GOT3 (cell line): Measurements from ENCODE around the gene ISOC2.
A peak's percentile ranks its signal among the peaks of the same experiment; 100 is the strongest.
"Not testable (repeated sequence)": the region's sequence is repeated elsewhere in the genome, so short reads cannot be mapped to it uniquely, and the experiment has no call there.

Experiments
- DNase-seq: peaks from one replicate; lab custom pipeline; 2025; ENCODE audit warnings: mixed read lengths; lab: John Stamatoyannopoulos, UW

ISOC2 gene

DNA sequence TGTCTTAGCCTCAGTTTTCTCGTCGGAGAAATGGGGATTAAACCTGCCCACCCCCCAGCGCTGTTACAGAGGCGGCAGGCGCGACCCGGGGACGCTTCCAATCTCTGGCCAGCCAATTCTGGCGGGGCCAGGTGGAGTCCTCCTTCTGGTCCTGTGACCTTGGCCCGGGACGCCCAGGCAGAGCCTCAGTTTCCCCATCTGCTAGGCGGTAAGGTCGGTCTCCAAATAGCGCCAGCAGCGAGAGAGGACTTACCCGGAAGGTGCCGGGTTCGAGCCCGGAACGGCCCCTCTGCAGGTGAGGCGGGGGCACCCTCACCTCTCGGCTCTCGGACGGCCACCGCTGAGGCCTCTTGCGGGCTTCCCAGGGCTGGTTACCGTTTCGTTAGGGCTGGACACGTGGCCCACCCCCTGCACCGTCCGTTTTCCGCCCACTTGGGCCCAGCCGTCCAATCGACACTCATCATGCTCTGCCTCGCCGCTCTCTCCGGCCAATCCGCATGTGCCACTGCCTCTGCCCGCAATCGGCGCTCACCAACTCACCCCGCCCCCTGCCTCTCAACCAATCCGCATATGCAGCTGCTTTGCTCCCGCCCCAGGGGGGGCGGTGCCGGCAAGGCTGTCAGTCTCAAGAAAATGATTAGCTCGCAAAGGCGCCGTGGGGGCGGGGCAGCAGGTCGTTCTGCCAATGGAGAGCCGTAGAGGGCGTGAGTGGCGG lies at the start of gene ISOC2:
Gene ISOC2, minus strand, starts transcription at position 384 of the 715 bp plus-strand sequence. CDS start 5,156 bp downstream, outside the sequence.
- DNase-seq: peak; percentile 99

DNA sequence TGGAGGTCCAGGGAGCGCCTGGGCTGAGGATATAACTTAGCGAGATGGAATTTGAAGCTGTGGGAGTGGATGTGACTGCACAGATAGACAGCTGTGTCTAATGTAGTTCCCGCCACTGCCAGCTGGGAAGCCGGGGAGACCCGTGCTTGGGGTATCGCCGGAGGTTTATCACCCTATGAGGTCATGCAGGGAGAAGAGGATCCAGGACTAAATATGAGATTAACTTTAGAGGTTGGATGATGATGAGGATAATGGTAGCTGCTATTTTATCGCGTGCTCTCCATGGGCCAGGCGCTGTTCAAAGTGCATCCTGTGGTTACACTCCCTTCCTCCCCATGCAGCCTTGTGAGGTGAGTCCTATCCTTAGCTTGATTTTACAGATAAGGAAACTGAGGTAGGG lies 46.7 kb upstream of the ISOC2 start:
- no peak for DNase-seq

DNA sequence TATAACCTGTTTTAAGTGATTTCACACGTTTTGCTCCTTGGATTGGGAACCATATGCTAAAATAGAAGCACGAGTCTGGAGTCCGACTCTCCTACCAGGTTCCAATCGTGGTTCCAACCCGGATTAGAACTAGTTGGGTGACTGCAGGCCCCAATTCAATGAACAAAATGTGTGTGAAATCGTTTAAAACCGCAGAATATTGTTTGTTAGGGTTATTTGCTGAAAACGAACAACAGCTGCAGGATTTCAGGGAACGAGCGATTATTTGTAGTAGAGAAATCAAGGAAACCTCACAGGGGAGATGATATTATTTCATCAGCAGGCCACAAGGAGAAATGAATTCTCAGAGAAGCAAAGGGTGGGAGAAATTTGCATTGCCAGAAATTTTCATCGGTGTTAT lies 43.5 kb upstream of the ISOC2 start:
- DNase-seq: no peak

GRCh38 chr19:55504252-55504603 lies 42.8 kb upstream of the ISOC2 start:
- no peak for DNase-seq

GRCh38 chr19:55503502-55504251 lies 42.2 kb upstream of the ISOC2 start:
- DNase-seq: peak; percentile 75

GRCh38 chr19:55503157-55503501 lies 41.7 kb upstream of the ISOC2 start:
- no peak for DNase-seq

- no peak for DNase-seq
These were observed 40.9 kb upstream of the ISOC2 start for GRCh38 chr19:55502197-55502952.

DNA sequence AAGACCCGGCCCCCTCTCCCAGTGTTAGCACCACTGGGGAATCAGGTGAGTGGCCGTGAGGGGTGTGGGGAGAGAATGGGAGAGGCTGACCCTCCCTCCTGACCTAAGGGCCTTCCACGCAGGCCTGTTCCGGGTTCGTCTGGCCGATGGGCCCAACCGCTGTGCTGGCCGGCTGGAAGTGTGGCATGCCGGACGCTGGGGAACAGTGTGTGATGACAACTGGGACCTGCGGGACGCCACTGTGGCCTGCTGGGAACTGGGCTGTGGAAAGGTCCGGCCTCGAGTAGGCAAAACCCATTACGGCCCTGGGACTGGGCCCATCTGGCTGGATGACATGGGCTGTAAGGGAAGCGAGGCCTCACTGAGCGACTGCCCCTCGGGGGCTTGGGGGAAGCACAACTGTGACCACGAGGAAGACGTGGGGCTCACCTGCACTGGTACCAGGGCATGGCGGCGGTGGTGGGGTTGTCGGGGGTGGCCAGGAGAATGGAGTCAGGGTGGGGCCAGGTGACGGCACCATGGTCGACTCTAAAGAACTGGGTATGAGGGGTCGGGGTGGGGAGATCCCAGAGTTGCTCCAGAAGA lies 39.0 kb upstream of the ISOC2 start:
- DNase-seq: no peak

DNA sequence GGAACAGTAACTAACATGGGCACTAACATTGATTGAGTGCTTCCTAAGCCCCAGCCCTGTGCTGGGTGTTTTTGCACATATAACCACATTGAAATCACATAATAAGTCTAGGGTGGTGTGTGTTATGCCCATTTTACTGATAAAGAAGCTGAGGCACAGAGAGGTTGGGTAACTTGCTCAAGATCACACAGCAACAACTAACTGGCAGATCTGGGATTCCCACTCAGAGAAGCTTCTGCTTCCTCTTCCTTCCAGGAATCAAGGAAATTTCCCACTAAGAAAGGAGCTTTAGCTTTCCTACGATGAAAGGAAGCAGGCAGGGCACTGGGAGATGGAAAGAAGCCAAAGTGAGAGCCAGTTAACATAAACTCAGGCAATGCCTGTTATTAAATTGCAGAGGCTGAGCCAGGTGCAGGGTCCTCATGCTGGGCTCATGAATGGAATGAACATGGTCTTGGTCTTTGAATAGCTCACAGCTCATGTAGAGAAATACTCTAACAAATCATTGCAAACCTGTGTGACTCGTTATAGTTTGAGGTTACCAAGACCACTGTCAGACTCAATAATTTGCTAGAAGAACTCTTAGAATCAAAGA lies 36.9 kb upstream of the ISOC2 start:
- no peak for DNase-seq

DNA sequence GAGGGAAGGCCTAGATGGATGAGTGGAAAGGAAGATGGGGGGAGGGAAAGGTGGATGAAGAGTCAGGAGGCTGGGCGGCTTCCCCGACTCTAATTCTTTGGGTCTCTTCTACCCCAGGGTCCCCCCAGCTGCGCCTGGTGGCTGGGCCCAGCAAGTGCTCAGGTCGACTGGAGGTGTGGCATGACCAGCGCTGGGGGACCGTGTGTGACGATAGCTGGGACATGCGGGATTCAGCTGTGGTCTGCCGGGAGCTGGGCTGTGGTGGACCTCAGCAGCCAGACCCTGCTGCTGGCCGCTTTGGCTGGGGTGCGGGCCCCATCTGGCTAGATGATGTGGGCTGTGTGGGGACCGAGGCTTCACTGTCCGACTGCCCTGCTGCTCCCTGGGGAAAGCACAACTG lies 36.3 kb upstream of the ISOC2 start:
- no peak for DNase-seq

DNA sequence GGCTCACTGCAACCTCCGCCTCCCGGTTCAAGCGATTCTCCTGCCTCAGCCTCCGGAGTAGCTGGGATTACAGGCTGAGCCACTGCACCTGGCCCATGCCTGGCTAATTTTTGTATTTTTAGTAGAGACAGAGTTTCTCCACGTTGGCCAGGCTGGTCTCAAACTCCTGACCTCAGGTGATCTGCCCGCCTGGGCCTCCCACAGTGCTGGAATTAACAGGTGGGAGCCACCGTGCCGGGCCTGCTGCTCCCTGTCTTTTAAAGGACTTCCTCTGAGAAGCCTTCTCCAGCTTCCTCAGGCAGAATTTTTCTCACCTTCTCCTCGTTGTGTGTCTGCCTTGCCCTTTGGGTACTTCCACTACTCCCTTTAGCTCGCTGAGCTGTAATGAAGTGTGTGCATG lies 35.4 kb upstream of the ISOC2 start:
- not testable (repeated sequence) for DNase-seq

- DNase-seq: no peak
These were observed 34.4 kb upstream of the ISOC2 start for GRCh38 chr19:55495646-55496349.

DNA sequence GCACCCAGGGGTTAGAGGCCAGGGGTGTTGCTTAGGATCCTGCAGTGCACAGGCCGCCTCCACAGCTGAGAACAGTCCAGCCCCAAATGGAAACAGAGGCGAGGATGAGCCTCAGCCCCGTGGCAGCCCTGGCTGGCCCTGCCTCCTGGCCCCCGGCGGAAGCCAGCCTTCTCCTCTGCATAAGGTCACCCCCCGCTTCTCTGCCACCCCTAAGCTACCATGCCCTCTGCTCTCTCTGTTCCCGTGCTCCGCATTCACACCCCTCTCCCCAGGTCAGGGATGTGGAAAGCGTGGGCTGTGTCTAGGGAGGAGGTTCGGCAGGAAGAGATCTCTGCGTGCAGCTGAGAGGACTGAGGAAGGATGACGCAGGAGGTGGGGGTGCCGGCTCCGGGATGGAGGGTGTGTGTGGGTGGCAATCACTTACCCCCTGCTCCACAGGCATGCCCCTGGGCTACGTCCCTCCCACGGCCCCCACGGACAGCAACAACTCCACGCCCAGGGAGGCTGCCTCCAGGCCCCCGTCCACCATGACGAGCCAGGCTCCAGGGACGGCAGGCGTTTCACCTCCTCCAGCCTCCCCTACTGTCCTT lies 32.8 kb upstream of the ISOC2 start:
- peak; percentile 56 for DNase-seq

DNA sequence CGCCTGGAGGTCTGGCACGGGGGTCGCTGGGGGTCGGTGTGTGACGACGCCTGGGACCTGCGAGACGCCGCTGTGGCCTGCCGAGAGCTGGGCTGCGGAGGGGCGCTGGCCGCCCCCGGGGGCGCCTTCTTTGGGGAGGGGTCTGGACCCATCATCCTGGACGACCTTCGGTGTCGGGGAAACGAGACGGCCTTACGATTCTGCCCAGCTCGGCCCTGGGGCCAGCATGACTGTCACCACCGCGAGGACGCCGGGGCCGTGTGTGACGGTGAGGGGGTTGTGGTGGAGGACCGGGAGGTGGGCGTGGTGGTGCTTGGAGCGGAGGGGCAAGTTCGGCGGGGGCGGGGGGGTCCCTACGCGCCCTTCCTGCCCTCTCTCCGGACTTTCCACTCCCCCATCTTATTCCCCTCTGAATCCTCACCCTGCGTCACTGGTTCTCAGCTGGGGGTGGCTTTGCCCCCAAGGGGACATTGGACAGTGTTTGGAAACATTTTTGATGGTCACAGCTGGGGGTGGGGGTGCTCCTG lies 32.3 kb upstream of the ISOC2 start:
- DNase-seq: no peak

GRCh38 chr19:55493052-55493644 lies 31.7 kb upstream of the ISOC2 start:
- no peak for DNase-seq

DNA sequence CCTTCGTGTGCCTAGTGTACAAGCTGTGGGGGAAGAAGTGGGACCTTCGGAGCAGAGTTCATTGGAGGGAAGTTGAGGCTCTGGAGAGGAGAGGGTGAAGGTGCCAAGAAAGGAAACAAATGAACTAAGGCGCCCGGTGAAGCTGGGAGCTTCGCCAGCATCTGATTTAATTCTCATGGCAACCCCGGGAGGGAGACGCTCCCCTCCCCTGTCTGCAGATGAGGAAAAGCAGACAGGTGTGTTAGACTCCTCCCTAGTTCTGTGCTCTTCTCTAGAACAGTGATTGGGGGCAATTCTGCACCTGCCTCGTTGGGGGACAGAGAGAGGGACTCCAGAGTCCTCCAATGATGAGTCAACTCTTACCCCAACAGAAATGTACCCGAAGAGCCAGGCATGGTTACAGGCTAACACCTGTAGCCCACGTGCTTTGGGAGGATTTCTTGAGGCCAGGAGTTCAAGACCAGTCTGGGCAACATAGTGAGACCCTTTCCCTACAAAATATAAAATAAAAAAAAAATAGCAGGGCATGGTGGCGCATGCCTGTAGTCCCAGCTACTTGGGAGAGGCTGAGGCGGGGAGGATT lies 31.0 kb upstream of the ISOC2 start:
- DNase-seq: no peak

GRCh38 chr19:55491546-55492360 lies 30.3 kb upstream of the ISOC2 start:
- DNase-seq: no peak

DNA sequence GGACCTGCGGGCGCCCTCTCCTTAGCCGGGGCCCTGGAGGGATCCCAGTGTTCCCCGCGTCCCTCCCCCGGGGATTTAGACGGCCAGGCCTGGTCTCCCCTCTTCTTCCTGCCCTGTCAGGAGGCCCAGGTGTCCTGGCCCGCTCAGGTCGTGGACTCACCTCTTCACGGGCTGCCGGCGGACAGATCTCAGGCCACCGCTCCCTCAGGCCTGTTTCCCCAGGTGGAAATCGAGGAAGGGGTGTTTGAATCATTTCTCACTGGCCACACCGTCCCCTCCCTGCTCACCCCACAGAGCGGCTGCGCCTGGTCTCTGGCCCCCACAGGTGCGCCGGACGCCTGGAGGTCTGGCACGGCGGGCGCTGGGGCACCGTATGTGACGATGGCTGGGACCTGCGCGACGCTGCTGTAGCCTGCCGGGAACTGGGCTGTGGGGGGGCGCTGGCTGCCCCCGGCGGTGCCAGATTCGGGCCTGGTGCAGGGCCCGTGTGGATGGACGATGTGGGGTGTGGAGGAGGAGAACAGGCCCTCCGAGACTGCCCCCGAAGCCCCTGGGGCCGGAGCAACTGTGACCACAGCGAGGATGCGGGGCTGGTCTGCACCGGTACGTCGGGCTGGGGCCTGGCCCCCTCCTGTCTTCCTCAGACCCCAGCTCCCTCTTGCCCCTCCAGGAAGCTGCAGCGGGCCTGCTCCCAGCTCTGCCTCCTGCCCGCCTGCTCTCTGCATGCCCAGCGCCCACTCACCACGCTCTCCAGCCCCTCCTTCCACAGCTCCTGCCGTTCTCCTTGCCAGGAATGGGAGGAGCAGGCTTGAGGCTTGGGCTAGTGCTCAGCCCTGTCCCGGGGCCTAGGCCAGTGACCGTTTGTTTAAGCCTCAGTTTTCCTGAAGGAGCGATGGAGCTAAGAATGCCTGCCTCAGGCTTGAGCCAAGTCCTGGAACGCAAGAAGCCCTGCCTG lies 29.3 kb upstream of the ISOC2 start:
- no peak for DNase-seq
